HepG2 (cell line): Measurements from ENCODE around the gene PRR19. TPM values are rescaled to one million over a fixed set of nuclear protein-coding genes. Genes with fewer than 3 reads are reported as not detected.

Experiments
- DZIP1 ChIP-seq: sonication (generic); formaldehyde crosslinking; IDR thresholded peaks from 2 replicates; pipeline ENCODE4 v1.5.0; 2020; ENCODE audit warnings: mild to moderate bottlenecking, missing genetic modification reagents
- MAF1 ChIP-seq: sonication (generic); formaldehyde crosslinking; IDR thresholded peaks from 2 replicates; pipeline ENCODE4 v1.5.0; 2020; ENCODE audit warnings: missing genetic modification reagents, borderline replicate concordance
- MTERF4 ChIP-seq: sonication (generic); formaldehyde crosslinking; IDR thresholded peaks from 2 replicates; pipeline ENCODE4 v1.8.0; 2023; ENCODE audit warnings: mild to moderate bottlenecking, missing genetic modification reagents
- MXD4 ChIP-seq: IDR thresholded peaks from 2 replicates; pipeline ENCODE4 v1.6.1; 2016; ENCODE audit warnings: mild to moderate bottlenecking, missing biosample characterization, missing genetic modification reagents
- SRY ChIP-seq: sonication (generic); formaldehyde crosslinking; IDR thresholded peaks from 2 replicates; pipeline ENCODE4 v1.8.0; 2022; ENCODE audit warnings: mild to moderate bottlenecking, missing genetic modification reagents
- TARDBP ChIP-seq: sonication (generic); formaldehyde crosslinking; IDR thresholded peaks from 2 replicates; pipeline ENCODE4 v1.8.0; 2022; ENCODE audit warnings: mild to moderate bottlenecking, missing genetic modification reagents
- TEAD2 ChIP-seq: sonication (generic); formaldehyde crosslinking; IDR thresholded peaks from 2 replicates; pipeline ENCODE4 v1.9.0; 2021; ENCODE audit warnings: missing genetic modification reagents
- TEAD3 ChIP-seq: optimal IDR thresholded peaks from 2 replicates; pipeline ENCODE3; 2016; ENCODE audit warnings: borderline replicate concordance
- ZNF275 ChIP-seq: sonication (generic); formaldehyde crosslinking; IDR thresholded peaks from 2 replicates; pipeline ENCODE4 v1.8.0; 2022; ENCODE audit warnings: missing genetic modification reagents, mild to moderate bottlenecking, inconsistent platforms, borderline replicate concordance
- ZNF839 ChIP-seq: sonication (generic); formaldehyde crosslinking; IDR thresholded peaks from 2 replicates; pipeline ENCODE4 v1.4.0; 2020; ENCODE audit warnings: missing genetic modification reagents, mild to moderate bottlenecking, borderline replicate concordance
- ZNF850 ChIP-seq: sonication (generic); formaldehyde crosslinking; conservative IDR thresholded peaks from 2 replicates; pipeline ENCODE4 v1.9.0; 2021; ENCODE audit warnings: mild to moderate bottlenecking, missing genetic modification reagents
- polyA plus RNA-seq, 8 experiments: library from polyadenylated mRNA; depleted of rRNA in 3 of 8; stranded (reverse) in 7 of 8; unstranded in 1 of 8; fragments of >200 nt; fragmentation: Illumina TruSeq in 4 of 8; extraction: Trizol in 4 of 8; gene quantifications; 2 replicates each; pipeline versions ENCODE4 v1.2.1 to v1.2.3, GENCODE V29; 2011 to 2016; ENCODE audit warnings: low read depth in 4 of 8, missing spikeins in 1 of 8, mixed read lengths in 1 of 8; ENCODE audit not compliant: insufficient read depth in 1 of 8
- total RNA-seq, 5 experiments: library from RNA; depleted of rRNA; stranded (reverse); fragments of >200 nt; fragmentation: Illumina TruSeq; extraction: Trizol; gene quantifications; 2 replicates each; pipeline ENCODE4 v1.2.3, GENCODE V29; 2016; ENCODE audit warnings: low read depth in 1 of 5
- TF ChIP-seq, protein P1 (sequence below): sonication (generic); formaldehyde crosslinking; IDR thresholded peaks from 2 replicates; pipeline ENCODE4 v1.4.0; 2020; ENCODE audit warnings: mild to moderate bottlenecking, low read depth, missing genetic modification reagents
- TF ChIP-seq, protein P2 (sequence below): sonication (generic); formaldehyde crosslinking; IDR thresholded peaks from one replicate; pipeline ENCODE4 v1.5.1; 2020; ENCODE audit warnings: mild to moderate bottlenecking, missing genetic modification reagents; ENCODE audit errors: not compliant biosample characterization

Gene PRR19
- total and polyA plus RNA-seq, 2 of the 13 experiments (the other 11 are each of a cell fraction or from before 2014, with no cell fraction given): 0.21 to 0.33 TPM

GRCh38 chr19:42279155-42279901 is 22.6 kb upstream of the PRR19 start (continued):
- TF ChIP-seq DZIP1 (no peak), ZNF850 (CRISPR knock-in tag) (no peak), MAF1 (no peak), TEAD3 (peak; percentile 14), MTERF4 (CRISPR knock-in tag) (0 out of 2 replicates have a peak, but pooled peaks have one; percentile 10), TARDBP (CRISPR knock-in tag) (no peak), TEAD2 (CRISPR knock-in tag) (0 out of 2 replicates have a peak, but pooled peaks have one; percentile 33), MXD4 (CRISPR knock-in tag) (0 out of 2 replicates have a peak, but pooled peaks have one; percentile 9), SRY (CRISPR knock-in tag) (0 out of 2 replicates have a peak, but pooled peaks have one; percentile 3), ZNF275 (CRISPR knock-in tag) (no peak), ZNF839 (CRISPR knock-in tag) (no peak)
- TF ChIP-seq, protein P1, sequence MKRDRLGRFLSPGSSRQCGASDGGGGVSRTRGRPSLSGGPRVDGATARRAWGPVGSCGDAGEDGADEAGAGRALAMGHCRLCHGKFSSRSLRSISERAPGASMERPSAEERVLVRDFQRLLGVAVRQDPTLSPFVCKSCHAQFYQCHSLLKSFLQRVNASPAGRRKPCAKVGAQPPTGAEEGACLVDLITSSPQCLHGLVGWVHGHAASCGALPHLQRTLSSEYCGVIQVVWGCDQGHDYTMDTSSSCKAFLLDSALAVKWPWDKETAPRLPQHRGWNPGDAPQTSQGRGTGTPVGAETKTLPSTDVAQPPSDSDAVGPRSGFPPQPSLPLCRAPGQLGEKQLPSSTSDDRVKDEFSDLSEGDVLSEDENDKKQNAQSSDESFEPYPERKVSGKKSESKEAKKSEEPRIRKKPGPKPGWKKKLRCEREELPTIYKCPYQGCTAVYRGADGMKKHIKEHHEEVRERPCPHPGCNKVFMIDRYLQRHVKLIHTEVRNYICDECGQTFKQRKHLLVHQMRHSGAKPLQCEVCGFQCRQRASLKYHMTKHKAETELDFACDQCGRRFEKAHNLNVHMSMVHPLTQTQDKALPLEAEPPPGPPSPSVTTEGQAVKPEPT (CRISPR knock-in tag): no peak
- TF ChIP-seq, protein P2, sequence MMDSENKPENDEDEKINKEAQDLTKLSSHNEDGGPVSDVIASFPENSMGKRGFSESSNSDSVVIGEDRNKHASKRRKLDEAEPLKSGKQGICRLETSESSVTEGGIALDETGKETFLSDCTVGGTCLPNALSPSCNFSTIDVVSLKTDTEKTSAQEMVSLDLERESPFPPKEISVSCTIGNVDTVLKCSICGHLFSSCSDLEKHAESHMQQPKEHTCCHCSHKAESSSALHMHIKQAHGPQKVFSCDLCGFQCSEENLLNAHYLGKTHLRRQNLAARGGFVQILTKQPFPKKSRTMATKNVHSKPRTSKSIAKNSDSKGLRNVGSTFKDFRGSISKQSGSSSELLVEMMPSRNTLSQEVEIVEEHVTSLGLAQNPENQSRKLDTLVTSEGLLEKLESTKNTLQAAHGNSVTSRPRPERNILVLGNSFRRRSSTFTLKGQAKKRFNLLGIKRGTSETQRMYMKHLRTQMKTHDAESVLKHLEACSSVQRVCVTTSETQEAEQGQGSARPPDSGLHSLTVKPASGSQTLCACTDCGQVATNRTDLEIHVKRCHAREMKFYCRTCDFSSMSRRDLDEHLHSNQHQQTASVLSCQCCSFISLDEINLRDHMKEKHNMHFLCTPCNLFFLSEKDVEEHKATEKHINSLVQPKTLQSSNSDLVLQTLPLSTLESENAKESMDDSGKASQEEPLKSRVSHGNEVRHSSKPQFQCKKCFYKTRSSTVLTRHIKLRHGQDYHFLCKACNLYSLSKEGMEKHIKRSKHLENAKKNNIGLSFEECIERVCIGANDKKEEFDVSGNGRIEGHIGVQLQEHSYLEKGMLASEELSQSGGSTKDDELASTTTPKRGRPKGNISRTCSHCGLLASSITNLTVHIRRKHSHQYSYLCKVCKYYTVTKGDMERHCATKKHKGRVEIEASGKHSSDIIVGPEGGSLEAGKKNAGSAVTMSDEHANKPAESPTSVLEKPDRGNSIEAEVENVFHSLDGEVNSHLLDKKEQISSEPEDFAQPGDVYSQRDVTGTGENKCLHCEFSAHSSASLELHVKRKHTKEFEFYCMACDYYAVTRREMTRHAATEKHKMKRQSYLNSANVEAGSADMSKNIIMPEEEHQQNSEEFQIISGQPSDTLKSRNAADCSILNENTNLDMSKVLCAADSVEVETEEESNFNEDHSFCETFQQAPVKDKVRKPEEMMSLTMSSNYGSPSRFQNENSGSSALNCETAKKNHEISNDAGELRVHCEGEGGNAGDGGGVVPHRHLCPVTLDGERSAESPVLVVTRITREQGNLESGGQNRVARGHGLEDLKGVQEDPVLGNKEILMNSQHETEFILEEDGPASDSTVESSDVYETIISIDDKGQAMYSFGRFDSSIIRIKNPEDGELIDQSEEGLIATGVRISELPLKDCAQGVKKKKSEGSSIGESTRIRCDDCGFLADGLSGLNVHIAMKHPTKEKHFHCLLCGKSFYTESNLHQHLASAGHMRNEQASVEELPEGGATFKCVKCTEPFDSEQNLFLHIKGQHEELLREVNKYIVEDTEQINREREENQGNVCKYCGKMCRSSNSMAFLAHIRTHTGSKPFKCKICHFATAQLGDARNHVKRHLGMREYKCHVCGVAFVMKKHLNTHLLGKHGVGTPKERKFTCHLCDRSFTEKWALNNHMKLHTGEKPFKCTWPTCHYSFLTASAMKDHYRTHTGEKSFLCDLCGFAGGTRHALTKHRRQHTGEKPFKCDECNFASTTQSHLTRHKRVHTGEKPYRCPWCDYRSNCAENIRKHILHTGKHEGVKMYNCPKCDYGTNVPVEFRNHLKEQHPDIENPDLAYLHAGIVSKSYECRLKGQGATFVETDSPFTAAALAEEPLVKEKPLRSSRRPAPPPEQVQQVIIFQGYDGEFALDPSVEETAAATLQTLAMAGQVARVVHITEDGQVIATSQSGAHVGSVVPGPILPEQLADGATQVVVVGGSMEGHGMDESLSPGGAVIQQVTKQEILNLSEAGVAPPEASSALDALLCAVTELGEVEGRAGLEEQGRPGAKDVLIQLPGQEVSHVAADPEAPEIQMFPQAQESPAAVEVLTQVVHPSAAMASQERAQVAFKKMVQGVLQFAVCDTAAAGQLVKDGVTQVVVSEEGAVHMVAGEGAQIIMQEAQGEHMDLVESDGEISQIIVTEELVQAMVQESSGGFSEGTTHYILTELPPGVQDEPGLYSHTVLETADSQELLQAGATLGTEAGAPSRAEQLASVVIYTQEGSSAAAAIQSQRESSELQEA (CRISPR knock-in tag): peak; percentile 22
